HepG2 (cell line): Measurements from ENCODE around the gene BSG. TPM values are rescaled to one million over a fixed set of nuclear protein-coding genes. Genes with fewer than 3 reads are reported as not detected.

Source experiments
- ARID2 ChIP-seq: sonication (generic); formaldehyde crosslinking; IDR thresholded peaks from 2 replicates; pipeline ENCODE4 v1.8.1; 2022; ENCODE audit warnings: mild to moderate bottlenecking, missing genetic modification reagents, borderline replicate concordance
- ARID4A ChIP-seq: sonication (generic); formaldehyde crosslinking; IDR thresholded peaks from 2 replicates; pipeline ENCODE4 v1.5.0; 2020; ENCODE audit warnings: mild to moderate bottlenecking, missing genetic modification reagents, borderline replicate concordance
- GTF2F1 ChIP-seq: fragments of 150-350 bp; IDR thresholded peaks from 2 replicates; pipeline ENCODE4 v1.6.1; 2014; ENCODE audit warnings: low read length
- PAWR ChIP-seq: sonication (generic); formaldehyde crosslinking; IDR thresholded peaks from 2 replicates; pipeline ENCODE4 v1.4.0; 2020; ENCODE audit warnings: missing genetic modification reagents, mild to moderate bottlenecking, borderline replicate concordance
- SIX1 ChIP-seq: sonication (generic); formaldehyde crosslinking; IDR thresholded peaks from 2 replicates; pipeline ENCODE4 v1.4.0; 2020; ENCODE audit warnings: missing genetic modification reagents, borderline replicate concordance
- U2AF2 ChIP-seq: fragments of 200-400 bp; formaldehyde crosslinking; IDR thresholded peaks from 2 replicates; pipeline ENCODE4 v1.6.1; 2017; ENCODE audit warnings: low read depth, mild to moderate bottlenecking, low read length
- polyA plus RNA-seq, 8 experiments: library from polyadenylated mRNA; depleted of rRNA in 3 of 8; stranded (reverse) in 7 of 8; unstranded in 1 of 8; fragments of >200 nt; fragmentation: Illumina TruSeq in 4 of 8; extraction: Trizol in 4 of 8; gene quantifications; 2 replicates each; pipeline versions ENCODE4 v1.2.1 to v1.2.3, GENCODE V29; 2011 to 2016; ENCODE audit warnings: low read depth in 4 of 8, missing spikeins in 1 of 8, mixed read lengths in 1 of 8; ENCODE audit not compliant: insufficient read depth in 1 of 8
- total RNA-seq, 5 experiments: library from RNA; depleted of rRNA; stranded (reverse); fragments of >200 nt; fragmentation: Illumina TruSeq; extraction: Trizol; gene quantifications; 2 replicates each; pipeline ENCODE4 v1.2.3, GENCODE V29; 2016; ENCODE audit warnings: low read depth in 1 of 5
- TF ChIP-seq, protein P1 (sequence below): sonication (generic); formaldehyde crosslinking; IDR thresholded peaks from one replicate; pipeline ENCODE4 v1.5.1; 2020; ENCODE audit warnings: mild to moderate bottlenecking, missing genetic modification reagents; ENCODE audit errors: not compliant biosample characterization
- TF ChIP-seq, protein P2 (sequence below): sonication (generic); formaldehyde crosslinking; IDR thresholded peaks from 2 replicates; pipeline ENCODE4 v1.4.0; 2020; ENCODE audit warnings: mild to moderate bottlenecking, missing genetic modification reagents
- TF ChIP-seq, protein P3 (sequence below): sonication (generic); formaldehyde crosslinking; IDR thresholded peaks from 2 replicates; pipeline ENCODE4 v1.4.0; 2020; ENCODE audit warnings: missing genetic modification reagents, borderline replicate concordance

BSG gene
- total and polyA plus RNA-seq, 2 of the 13 experiments (the other 11 are each of a cell fraction or from before 2014, with no cell fraction given): 309 to 754 TPM

DNA sequence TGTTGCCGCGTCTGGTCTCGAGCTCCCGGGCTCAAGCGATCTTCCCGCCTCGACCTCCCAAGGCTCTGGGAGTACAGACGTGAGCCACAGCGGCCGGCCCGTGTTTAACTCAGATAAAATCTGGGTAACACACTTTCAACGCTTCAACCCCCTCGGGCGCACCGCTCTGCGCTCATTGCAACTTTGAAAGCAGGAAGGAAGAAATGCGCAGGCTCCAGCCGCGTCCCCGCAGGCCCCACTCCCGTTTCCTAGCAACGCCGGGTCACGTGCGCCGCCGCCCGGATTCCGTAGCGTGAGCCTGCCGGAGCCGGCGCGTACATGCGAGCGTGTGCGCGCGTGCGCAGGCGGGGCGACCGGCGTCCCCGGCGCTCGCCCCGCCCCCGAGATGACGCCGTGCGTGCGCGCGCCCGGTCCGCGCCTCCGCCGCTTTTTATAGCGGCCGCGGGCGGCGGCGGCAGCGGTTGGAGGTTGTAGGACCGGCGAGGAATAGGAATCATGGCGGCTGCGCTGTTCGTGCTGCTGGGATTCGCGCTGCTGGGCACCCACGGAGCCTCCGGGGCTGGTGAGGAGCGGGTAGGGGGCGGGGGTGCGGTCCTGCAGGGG, at the start of gene BSG (continued):
- TF ChIP-seq, protein P1, sequence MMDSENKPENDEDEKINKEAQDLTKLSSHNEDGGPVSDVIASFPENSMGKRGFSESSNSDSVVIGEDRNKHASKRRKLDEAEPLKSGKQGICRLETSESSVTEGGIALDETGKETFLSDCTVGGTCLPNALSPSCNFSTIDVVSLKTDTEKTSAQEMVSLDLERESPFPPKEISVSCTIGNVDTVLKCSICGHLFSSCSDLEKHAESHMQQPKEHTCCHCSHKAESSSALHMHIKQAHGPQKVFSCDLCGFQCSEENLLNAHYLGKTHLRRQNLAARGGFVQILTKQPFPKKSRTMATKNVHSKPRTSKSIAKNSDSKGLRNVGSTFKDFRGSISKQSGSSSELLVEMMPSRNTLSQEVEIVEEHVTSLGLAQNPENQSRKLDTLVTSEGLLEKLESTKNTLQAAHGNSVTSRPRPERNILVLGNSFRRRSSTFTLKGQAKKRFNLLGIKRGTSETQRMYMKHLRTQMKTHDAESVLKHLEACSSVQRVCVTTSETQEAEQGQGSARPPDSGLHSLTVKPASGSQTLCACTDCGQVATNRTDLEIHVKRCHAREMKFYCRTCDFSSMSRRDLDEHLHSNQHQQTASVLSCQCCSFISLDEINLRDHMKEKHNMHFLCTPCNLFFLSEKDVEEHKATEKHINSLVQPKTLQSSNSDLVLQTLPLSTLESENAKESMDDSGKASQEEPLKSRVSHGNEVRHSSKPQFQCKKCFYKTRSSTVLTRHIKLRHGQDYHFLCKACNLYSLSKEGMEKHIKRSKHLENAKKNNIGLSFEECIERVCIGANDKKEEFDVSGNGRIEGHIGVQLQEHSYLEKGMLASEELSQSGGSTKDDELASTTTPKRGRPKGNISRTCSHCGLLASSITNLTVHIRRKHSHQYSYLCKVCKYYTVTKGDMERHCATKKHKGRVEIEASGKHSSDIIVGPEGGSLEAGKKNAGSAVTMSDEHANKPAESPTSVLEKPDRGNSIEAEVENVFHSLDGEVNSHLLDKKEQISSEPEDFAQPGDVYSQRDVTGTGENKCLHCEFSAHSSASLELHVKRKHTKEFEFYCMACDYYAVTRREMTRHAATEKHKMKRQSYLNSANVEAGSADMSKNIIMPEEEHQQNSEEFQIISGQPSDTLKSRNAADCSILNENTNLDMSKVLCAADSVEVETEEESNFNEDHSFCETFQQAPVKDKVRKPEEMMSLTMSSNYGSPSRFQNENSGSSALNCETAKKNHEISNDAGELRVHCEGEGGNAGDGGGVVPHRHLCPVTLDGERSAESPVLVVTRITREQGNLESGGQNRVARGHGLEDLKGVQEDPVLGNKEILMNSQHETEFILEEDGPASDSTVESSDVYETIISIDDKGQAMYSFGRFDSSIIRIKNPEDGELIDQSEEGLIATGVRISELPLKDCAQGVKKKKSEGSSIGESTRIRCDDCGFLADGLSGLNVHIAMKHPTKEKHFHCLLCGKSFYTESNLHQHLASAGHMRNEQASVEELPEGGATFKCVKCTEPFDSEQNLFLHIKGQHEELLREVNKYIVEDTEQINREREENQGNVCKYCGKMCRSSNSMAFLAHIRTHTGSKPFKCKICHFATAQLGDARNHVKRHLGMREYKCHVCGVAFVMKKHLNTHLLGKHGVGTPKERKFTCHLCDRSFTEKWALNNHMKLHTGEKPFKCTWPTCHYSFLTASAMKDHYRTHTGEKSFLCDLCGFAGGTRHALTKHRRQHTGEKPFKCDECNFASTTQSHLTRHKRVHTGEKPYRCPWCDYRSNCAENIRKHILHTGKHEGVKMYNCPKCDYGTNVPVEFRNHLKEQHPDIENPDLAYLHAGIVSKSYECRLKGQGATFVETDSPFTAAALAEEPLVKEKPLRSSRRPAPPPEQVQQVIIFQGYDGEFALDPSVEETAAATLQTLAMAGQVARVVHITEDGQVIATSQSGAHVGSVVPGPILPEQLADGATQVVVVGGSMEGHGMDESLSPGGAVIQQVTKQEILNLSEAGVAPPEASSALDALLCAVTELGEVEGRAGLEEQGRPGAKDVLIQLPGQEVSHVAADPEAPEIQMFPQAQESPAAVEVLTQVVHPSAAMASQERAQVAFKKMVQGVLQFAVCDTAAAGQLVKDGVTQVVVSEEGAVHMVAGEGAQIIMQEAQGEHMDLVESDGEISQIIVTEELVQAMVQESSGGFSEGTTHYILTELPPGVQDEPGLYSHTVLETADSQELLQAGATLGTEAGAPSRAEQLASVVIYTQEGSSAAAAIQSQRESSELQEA (CRISPR knock-in tag): no peak
- TF ChIP-seq, protein P2, sequence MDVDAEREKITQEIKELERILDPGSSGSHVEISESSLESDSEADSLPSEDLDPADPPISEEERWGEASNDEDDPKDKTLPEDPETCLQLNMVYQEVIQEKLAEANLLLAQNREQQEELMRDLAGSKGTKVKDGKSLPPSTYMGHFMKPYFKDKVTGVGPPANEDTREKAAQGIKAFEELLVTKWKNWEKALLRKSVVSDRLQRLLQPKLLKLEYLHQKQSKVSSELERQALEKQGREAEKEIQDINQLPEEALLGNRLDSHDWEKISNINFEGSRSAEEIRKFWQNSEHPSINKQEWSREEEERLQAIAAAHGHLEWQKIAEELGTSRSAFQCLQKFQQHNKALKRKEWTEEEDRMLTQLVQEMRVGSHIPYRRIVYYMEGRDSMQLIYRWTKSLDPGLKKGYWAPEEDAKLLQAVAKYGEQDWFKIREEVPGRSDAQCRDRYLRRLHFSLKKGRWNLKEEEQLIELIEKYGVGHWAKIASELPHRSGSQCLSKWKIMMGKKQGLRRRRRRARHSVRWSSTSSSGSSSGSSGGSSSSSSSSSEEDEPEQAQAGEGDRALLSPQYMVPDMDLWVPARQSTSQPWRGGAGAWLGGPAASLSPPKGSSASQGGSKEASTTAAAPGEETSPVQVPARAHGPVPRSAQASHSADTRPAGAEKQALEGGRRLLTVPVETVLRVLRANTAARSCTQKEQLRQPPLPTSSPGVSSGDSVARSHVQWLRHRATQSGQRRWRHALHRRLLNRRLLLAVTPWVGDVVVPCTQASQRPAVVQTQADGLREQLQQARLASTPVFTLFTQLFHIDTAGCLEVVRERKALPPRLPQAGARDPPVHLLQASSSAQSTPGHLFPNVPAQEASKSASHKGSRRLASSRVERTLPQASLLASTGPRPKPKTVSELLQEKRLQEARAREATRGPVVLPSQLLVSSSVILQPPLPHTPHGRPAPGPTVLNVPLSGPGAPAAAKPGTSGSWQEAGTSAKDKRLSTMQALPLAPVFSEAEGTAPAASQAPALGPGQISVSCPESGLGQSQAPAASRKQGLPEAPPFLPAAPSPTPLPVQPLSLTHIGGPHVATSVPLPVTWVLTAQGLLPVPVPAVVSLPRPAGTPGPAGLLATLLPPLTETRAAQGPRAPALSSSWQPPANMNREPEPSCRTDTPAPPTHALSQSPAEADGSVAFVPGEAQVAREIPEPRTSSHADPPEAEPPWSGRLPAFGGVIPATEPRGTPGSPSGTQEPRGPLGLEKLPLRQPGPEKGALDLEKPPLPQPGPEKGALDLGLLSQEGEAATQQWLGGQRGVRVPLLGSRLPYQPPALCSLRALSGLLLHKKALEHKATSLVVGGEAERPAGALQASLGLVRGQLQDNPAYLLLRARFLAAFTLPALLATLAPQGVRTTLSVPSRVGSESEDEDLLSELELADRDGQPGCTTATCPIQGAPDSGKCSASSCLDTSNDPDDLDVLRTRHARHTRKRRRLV (CRISPR knock-in tag): no peak
- no peak for TF ChIP-seq U2AF2
- no peak for TF ChIP-seq SIX1
- TF ChIP-seq ARID4A (CRISPR knock-in tag): peak; percentile 76
- no peak for TF ChIP-seq ARID2 (CRISPR knock-in tag)
- no peak for TF ChIP-seq PAWR (CRISPR knock-in tag)
- no peak for TF ChIP-seq GTF2F1
- TF ChIP-seq, protein P3, sequence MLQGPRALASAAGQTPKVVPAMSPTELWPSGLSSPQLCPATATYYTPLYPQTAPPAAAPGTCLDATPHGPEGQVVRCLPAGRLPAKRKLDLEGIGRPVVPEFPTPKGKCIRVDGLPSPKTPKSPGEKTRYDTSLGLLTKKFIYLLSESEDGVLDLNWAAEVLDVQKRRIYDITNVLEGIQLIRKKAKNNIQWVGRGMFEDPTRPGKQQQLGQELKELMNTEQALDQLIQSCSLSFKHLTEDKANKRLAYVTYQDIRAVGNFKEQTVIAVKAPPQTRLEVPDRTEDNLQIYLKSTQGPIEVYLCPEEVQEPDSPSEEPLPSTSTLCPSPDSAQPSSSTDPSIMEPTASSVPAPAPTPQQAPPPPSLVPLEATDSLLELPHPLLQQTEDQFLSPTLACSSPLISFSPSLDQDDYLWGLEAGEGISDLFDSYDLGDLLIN (CRISPR knock-in tag): no peak
